ENCODE data around the gene SPEM2. TPM values are rescaled to one million over a fixed set of nuclear protein-coding genes. Genes with fewer than 3 reads are reported as not detected.
A peak's percentile ranks its signal among the peaks of the same experiment; 100 is the strongest.

The SPEM2 gene
- not detected for total RNA-seq
- long read RNA-seq: 0 reads

- intact Hi-C loops (cut with DNase I, micrococcal nuclease): no loop called here
- ATAC-seq (no peak), DNase-seq (no peak)
Observed at GRCh38 chr17:7425316-7425715, at the start of gene SPEM2. SPEM2 (plus strand) TSS chr17:7425616; CDS start chr17:7425689, 73 bp downstream.

GRCh38 chr17:7379134-7379533 lies 46.3 kb upstream of the SPEM2 start:
- ATAC-seq (no peak), DNase-seq (no peak)
- intact Hi-C loops (cut with DNase I, micrococcal nuclease): no loop called here

DNA sequence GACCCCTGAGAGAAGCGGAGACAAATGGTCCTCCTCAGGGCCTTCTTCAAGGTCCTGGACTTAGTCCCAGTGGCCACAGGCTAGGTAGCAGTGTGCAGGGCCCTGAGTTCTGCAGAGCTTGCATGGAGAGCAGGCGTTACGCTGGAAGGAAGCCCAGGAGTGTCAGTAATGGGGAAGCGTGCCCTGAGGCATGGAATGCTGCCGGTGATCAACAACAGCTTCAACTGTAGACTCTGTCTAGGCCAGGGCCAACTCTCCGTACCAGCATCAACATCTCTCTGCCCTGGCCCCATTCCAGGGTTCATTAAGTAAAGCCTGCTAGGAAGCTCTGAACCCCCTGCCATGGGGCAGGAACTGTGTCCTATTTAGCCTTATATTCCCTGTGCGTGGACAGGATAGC lies 45.1 kb upstream of the SPEM2 start:
- intact Hi-C loops (cut with DNase I, micrococcal nuclease): no loop called here
- DNase-seq: peak; percentile 45 to 70

DNA sequence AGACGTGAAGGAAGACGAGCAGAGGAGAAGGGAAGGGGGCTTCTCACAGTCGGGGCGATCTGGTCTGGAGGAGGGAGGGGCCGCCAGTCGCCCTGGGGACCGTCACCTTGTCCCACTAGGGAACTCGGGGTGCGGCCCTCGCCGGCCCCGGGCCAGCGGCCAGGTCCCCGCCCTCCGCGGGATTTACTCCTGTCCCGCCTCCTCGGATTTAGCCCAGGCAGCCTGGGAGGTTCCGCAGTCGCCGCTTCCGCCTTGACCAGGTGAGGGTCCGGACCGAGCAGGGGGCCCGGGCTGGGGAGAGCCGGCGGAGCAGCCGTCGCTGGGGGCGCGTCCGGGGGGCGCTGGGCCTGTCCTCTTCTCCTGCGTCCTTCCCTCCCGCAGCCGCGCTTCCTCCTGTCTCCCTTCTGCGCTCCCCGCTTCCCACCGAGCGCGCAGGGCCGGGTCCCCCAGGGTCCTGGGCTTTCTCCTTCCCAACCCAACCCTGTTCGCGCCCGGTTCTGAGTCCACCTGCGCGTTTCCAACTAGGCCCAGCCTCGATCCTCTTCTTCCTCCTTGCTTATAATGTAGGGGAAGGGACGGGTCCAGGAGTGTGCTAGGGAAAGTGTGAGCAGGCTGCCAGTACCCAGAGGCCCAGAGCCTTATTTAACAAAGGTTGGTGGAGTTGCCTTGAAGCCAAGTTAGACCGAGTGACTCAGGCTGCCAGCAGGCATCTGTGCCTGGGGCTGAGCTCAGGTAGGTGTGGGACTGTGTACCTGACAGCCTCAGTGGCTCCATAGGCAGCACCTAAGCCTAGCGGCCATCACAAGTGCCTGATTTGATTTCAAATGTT lies 44.3 kb upstream of the SPEM2 start, which contains the start of gene TNK1:
Gene TNK1, plus strand, starts transcription at position 235 of the 829 bp plus-strand sequence. CDS start 1,838 bp downstream, outside the sequence.
- peak; percentile 94 for ATAC-seq
- intact Hi-C loops (cut with DNase I, micrococcal nuclease): no loop called here
- DNase-seq: peak; percentile 85 to 87

More for the DNA sequence above, 45.1 kb upstream of the SPEM2 start:
- ATAC-seq: peak; percentile 43

- intact Hi-C loops (cut with DNase I, micrococcal nuclease): no loop called here
- DNase-seq (no peak), ATAC-seq (no peak)
Observed at GRCh38 chr17:7382901-7383300, 42.5 kb upstream of the SPEM2 start.

DNA sequence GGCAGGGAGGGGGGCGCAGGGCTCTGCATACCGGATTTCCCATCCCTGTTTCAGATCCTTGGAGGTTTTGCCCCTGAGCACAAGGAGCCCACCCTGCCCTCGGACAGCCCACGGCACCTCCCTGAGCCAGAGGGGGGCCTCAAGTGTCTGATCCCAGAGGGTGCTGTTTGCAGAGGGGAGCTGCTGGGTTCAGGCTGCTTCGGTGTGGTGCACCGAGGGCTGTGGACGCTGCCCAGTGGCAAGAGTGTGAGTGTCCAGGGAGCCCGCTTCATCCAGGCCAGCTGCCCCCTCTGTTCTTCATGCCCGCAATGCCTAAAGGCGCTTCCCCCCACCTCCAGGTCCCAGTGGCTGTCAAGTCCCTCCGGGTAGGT lies 42.1 kb upstream of the SPEM2 start:
- ATAC-seq (no peak), DNase-seq (no peak)
- intact Hi-C loops (cut with DNase I, micrococcal nuclease): no loop called here

DNA sequence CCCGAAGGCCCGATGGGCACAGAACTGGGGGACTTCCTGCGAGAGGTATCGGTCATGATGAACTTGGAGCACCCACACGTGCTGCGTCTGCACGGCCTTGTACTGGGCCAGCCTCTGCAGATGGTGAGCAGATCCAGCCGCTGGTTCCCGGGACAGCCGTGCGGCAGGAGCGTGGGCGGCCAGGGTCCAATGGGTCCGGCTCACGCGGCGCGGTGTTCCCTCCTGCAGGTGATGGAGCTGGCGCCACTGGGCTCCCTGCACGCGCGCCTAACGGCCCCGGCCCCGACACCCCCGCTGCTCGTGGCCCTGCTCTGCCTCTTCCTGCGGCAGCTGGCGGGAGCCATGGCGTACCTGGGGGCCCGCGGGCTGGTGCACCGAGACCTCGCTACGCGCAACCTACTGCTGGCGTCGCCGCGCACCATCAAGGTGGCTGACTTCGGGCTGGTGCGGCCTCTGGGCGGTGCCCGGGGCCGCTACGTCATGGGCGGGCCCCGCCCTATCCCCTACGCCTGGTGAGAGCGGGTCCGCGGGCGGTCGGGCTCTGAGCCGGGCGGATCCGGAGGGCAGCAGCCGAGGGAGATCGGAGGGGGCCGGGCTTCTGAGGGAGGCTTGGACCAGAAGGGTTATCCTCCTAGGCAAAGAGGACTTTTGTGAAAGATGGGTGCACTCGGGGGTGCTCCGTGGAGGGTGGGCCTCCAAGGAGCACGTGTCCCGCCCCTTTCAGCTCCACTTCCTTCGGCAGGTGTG lies 41.5 kb upstream of the SPEM2 start:
- intact Hi-C loops (cut with DNase I, micrococcal nuclease): no loop called here
- peak in 1 of 2 donors; percentile 56 for DNase-seq
- no peak for ATAC-seq

DNA sequence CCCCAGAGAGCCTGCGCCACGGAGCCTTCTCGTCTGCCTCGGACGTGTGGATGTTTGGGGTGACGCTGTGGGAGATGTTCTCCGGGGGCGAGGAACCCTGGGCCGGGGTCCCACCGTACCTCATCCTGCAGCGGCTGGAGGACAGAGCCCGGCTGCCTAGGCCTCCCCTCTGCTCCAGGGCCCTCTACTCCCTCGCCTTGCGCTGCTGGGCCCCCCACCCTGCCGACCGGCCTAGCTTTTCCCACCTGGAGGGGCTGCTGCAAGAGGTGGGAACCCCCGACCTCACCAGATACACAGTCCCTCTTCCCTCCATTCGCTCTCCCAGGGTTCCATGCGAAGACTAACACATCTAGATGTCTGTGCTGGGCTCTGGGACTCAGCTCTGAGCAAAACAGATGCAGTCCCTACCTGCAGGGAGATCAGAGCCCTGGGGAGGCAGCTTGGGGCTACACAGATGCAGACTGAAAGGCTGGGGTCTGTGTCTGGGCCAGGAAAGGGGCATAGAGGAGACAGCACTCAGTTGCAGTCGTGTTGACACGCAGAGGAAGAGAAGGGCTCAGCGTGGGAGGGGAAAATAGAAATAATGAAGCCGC lies 40.8 kb upstream of the SPEM2 start:
- no peak for ATAC-seq
- intact Hi-C loops (cut with DNase I, micrococcal nuclease): no loop called here
- no peak for DNase-seq

GRCh38 chr17:7388856-7389255 lies 36.6 kb upstream of the SPEM2 start:
- DNase-seq (no peak), ATAC-seq (no peak)
- intact Hi-C loops (cut with DNase I, micrococcal nuclease): no loop called here

DNA sequence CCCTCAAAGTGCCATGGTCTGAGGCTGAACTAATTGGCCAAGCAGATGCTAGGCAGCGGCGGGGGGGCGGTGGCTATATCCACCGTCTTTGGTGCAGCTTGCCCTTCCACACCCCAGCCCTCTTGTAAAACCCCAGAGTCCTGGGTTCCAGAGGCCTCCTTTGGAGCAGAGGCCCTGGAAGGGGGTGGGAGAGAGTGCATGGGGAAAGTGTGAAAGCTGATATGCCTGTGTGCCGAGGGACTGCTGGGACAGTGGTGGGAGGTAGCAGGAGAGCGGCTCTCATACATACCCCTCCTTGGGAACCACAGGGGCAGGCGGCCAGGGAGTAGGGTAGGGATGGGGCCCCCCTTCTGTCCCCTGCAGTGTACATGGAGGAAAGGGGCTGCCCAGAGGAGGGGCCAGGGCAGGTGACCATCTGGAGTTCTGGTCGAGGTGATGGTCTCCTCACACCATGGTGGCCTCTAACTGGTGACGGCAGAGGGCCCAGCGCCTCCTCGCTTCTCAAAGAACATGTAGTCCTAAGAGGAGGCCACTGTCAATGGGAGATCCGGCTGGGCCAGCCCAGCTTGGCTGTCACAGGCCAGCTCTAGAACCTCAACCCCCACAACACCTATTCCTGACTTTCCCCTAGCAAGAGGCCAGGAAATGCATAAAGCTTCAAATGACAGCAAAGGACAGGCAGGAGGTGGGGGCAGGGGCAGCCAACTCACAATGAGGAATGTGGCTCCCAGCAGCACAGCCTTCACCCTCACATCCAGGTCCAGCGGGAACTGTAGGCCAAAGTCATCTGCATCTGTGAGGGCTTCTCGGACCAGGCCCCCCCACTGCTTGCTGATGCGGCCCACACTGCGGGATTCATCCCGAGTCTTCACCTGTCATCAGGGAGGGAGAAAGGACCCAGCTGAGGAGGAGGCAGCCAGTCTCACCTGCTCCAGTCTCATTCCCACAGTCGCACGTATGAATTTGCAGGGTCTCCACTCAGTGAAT lies 35.2 kb upstream of the SPEM2 start:
- no peak for ATAC-seq

GRCh38 chr17:7391307-7391706 lies 34.1 kb upstream of the SPEM2 start:
- DNase-seq (no peak), ATAC-seq (no peak)
- intact Hi-C loops (cut with DNase I, micrococcal nuclease): no loop called here

More for the DNA sequence above, 35.2 kb upstream of the SPEM2 start:
- no peak for DNase-seq
- intact Hi-C loops (cut with DNase I, micrococcal nuclease): no loop called here

- intact Hi-C loops (cut with DNase I, micrococcal nuclease): no loop called here
- no peak for ATAC-seq
- DNase-seq: no peak
Observed at GRCh38 chr17:7392696-7393612, 32.5 kb upstream of the SPEM2 start.

DNA sequence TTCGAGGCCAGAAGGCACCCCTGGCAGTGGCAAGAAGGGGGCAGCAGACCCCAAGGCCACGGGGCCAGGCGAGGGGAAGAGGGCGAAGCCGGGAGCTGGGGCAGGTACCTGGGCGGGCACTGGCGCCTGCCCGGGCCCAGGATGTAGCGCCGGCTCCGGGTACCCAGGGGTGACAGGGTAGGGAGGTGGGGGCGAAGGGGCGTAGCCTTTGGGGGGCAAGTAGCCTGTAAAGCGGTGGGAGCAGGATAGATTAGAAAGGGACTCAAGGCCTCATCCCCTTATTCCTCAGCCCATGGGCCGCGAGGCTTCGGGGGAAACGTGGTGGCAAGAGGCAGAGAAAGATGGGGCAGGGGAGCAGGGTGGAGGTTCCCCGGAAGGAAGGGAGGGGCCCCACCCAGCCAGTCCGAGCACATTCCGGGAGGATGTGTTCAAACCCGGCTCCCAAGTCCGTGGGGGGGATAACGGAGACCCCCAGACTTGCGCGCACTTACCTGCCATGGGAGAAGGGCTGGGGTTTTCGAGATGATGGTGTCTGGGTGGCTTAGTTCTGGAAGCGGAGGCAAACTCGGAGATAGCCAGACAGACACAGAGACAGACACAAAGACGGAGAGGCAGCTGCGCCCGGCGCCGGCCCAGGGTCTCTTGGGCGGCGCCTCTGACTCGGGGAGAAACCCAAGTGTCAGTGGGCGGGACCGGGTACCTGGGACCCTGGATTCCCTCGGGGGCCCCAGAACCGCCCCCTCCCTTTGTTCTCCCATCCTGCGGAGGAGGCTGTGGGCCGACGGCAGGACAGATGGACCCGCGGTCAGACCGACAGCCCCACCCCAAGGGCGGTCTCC lies 31.6 kb upstream of the SPEM2 start:
- ATAC-seq: peak; percentile 31
- intact Hi-C loops (cut with DNase I, micrococcal nuclease): no loop called here
- DNase-seq: peak in 1 of 2 donors; percentile 67

GRCh38 chr17:7394452-7395191 lies 30.8 kb upstream of the SPEM2 start, which contains the start of gene PLSCR3:
PLSCR3 (minus strand) TSS chr17:7394525; CDS start chr17:7394110, 415 bp downstream.
- intact Hi-C loops (cut with DNase I, micrococcal nuclease): no loop called here
- ATAC-seq (peak; percentile 89), DNase-seq (peak; percentile 88 to 89)

DNA sequence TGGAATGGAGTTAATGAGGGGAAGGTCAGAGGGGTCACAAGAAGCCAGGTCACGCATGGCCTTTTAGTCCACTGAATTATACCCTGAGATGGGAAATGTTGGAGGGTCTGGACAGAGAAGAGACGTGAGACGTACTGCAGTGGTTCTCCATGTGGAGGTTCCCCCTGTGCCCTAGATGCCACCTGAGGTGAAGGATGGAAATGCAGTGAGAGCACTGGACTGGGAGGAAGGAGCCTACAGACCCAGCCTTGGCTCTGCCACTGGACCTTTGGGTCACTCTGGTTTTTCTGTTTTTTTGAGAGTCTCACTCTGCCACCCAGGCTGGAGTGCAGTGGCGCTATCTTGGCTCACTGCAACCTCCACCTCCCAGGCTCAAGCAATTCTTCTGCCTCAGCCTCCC lies 29.3 kb upstream of the SPEM2 start:
- no peak for ATAC-seq
- intact Hi-C loops (cut with DNase I, micrococcal nuclease): no loop called here
- no peak for DNase-seq

DNA sequence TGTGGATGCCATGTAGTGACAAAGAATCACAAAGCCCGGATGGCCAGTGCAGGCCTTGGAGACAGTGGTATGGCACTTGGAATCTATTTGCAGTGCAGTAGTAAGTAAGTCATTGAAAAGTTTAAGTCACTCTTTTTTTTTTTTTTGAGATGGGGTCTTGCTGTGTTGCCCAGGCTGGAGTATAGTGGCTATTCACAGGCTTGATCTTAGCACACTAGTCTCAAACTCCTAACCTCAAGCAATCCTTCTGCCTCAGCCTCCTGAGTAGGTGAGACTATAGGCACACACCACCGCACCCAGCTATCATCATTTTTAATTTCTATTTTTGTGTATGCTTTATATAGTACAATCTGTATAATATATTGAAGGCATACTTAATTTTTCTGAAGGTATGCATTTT lies 26.8 kb upstream of the SPEM2 start:
- intact Hi-C loops (cut with DNase I, micrococcal nuclease): no loop called here
- ATAC-seq: no peak
- DNase-seq: no peak

Data from left colon (tissue), 2 donors.